ENCODE data around the gene ALLC. TPM values are rescaled to one million over a fixed set of nuclear protein-coding genes. Genes with fewer than 3 reads are reported as not detected.

Gene ALLC
- total RNA-seq, 1 experiment from 2014 or later, result not detected

GRCh38 chr2:3648652-3649177 lies 9.3 kb upstream of the ALLC start:
- no peaks in the 10 kb centered on the region for H3K9me3 ChIP-seq (replicated peaks)
- H3K27ac ChIP-seq, result no peak overlapping the region
- H3K36me3 ChIP-seq, result no peaks in the 10 kb centered on the region
- no peak overlapping the region for H3K4me3 ChIP-seq
- no peak for DNase-seq (ENCODE audit: low read depth in 1 of 2, low spot score in 2 of 2)
- H3K27me3 ChIP-seq (replicated peaks), result no peaks in the 10 kb centered on the region; the same call in 1 of the 2 replicates
- H3K4me1 ChIP-seq (replicated peaks), result no peaks in the 10 kb centered on the region

GRCh38 chr2:3649581-3649980 lies 8.4 kb upstream of the ALLC start:
- Histone ChIP-seq H3K27ac (no peak overlapping the region), H3K27me3 (replicated peaks) (no peaks in the 10 kb centered on the region; the same call in 1 of the 2 replicates), H3K4me1 (replicated peaks) (no peaks in the 10 kb centered on the region), H3K4me3 (no peak overlapping the region), H3K9me3 (replicated peaks) (no peaks in the 10 kb centered on the region), H3K36me3 (no peaks in the 10 kb centered on the region)
- no peak for DNase-seq (ENCODE audit: low read depth in 1 of 2, low spot score in 2 of 2)

GRCh38 chr2:3650140-3650920 lies 7.7 kb upstream of the ALLC start:
- Histone ChIP-seq H3K4me1 (replicated peaks) (no peaks in the 10 kb centered on the region), H3K4me3 (no peak overlapping the region), H3K27me3 (replicated peaks) (no peaks in the 10 kb centered on the region; the same call in 1 of the 2 replicates), H3K36me3 (no peaks in the 10 kb centered on the region), H3K27ac (no peak overlapping the region), H3K9me3 (replicated peaks) (no peaks in the 10 kb centered on the region)
- no peak for DNase-seq (ENCODE audit: low read depth in 1 of 2, low spot score in 2 of 2)

GRCh38 chr2:3651691-3652648 lies 6.0 kb upstream of the ALLC start:
- Histone ChIP-seq H3K4me1 (replicated peaks) (no peaks in the 10 kb centered on the region), H3K9me3 (replicated peaks) (no peaks in the 10 kb centered on the region), H3K27ac (no peak overlapping the region), H3K27me3 (replicated peaks) (no peaks in the 10 kb centered on the region; the same call in 1 of the 2 replicates), H3K4me3 (no peak overlapping the region), H3K36me3 (no peaks in the 10 kb centered on the region)
- no peak for DNase-seq (ENCODE audit: low read depth in 1 of 2, low spot score in 2 of 2)

- no peak for DNase-seq (ENCODE audit: low read depth in 1 of 2, low spot score in 2 of 2)
- H3K36me3 ChIP-seq, result no peaks in the 10 kb centered on the region
- no peaks in the 10 kb centered on the region for H3K9me3 ChIP-seq (replicated peaks)
- H3K4me3 ChIP-seq, result no peak overlapping the region
- H3K4me1 ChIP-seq (replicated peaks), result no peaks in the 10 kb centered on the region
- no peak overlapping the region for H3K27ac ChIP-seq
- no peaks in the 10 kb centered on the region; the same call in 1 of the 2 replicates for H3K27me3 ChIP-seq (replicated peaks)
Observed at GRCh38 chr2:3652896-3653625, 4.9 kb upstream of the ALLC start.

- no peaks in the 10 kb centered on the region for H3K9me3 ChIP-seq (replicated peaks)
- H3K4me1 ChIP-seq (replicated peaks), result no peaks in the 10 kb centered on the region
- H3K4me3 ChIP-seq, result no peak overlapping the region
- no peak overlapping the region for H3K27ac ChIP-seq
- no peaks in the 10 kb centered on the region for H3K36me3 ChIP-seq
- no peak for DNase-seq (ENCODE audit: low read depth in 1 of 2, low spot score in 2 of 2)
- no peaks in the 10 kb centered on the region; the same call in 1 of the 2 replicates for H3K27me3 ChIP-seq (replicated peaks)
Observed at GRCh38 chr2:3654011-3654410, 4.0 kb upstream of the ALLC start.

- H3K36me3 ChIP-seq, result no peaks in the 10 kb centered on the region
- H3K27ac ChIP-seq, result no peak overlapping the region
- no peaks in the 10 kb centered on the region; the same call in 1 of the 2 replicates for H3K27me3 ChIP-seq (replicated peaks)
- no peak for DNase-seq (ENCODE audit: low read depth in 1 of 2, low spot score in 2 of 2)
- H3K4me1 ChIP-seq (replicated peaks), result no peaks in the 10 kb centered on the region
- no peaks in the 10 kb centered on the region for H3K9me3 ChIP-seq (replicated peaks)
- no peak overlapping the region for H3K4me3 ChIP-seq
Observed at GRCh38 chr2:3654531-3655225, 3.3 kb upstream of the ALLC start.

- DNase-seq (ENCODE audit: low read depth in 1 of 2, low spot score in 2 of 2), result no peak
- H3K9me3 ChIP-seq (replicated peaks), result no peaks in the 10 kb centered on the region
- no peaks in the 10 kb centered on the region for H3K4me1 ChIP-seq (replicated peaks)
- H3K4me3 ChIP-seq, result no peak overlapping the region
- no peaks in the 10 kb centered on the region; the same call in 1 of the 2 replicates for H3K27me3 ChIP-seq (replicated peaks)
- no peak overlapping the region for H3K27ac ChIP-seq
- no peaks in the 10 kb centered on the region for H3K36me3 ChIP-seq
Observed at GRCh38 chr2:3655871-3656761, 1.9 kb upstream of the ALLC start.

GRCh38 chr2:3656762-3657721 lies 958 bp upstream of the ALLC start:
- no peaks in the 10 kb centered on the region for H3K9me3 ChIP-seq (replicated peaks)
- no peaks in the 10 kb centered on the region for H3K4me1 ChIP-seq (replicated peaks)
- H3K4me3 ChIP-seq, result no peak overlapping the region
- no peaks in the 10 kb centered on the region for H3K27me3 ChIP-seq (replicated peaks)
- no peak overlapping the region for H3K27ac ChIP-seq
- H3K36me3 ChIP-seq, result no peaks in the 10 kb centered on the region
- DNase-seq (ENCODE audit: low read depth in 1 of 2, low spot score in 2 of 2), result no peak

GRCh38 chr2:3659447-3660432 lies 1.7 kb downstream of the ALLC start:
- no peaks in the 10 kb centered on the region for H3K4me1 ChIP-seq (replicated peaks)
- no peak overlapping the region for H3K27ac ChIP-seq
- no peaks in the 10 kb centered on the region for H3K36me3 ChIP-seq
- H3K9me3 ChIP-seq (replicated peaks), result no peaks in the 10 kb centered on the region
- no peaks in the 10 kb centered on the region for H3K27me3 ChIP-seq (replicated peaks)
- no peak overlapping the region for H3K4me3 ChIP-seq
- no peak for DNase-seq (ENCODE audit: low read depth in 1 of 2, low spot score in 2 of 2)
